Liver (tissue), 9 donors: ENCODE measurements around the gene COX5B. TPM values are rescaled to one million over a fixed set of nuclear protein-coding genes. Genes with fewer than 3 reads are reported as not detected.

Experiments used
- DNase-seq: peaks from one replicate; pipeline ENCODE4 v3.0.0-alpha.2; 2017; ENCODE audit warnings: low spot score
- H3K27ac ChIP-seq, 2 donors: one replicate each; pipeline ENCODE4 v1.7.0; 2013; ENCODE audit warnings: inconsistent platforms in 2 of 2, low read length in 2 of 2, control low read depth in 1 of 2, low read depth in 1 of 2, mild to moderate bottlenecking in 1 of 2
- H3K27me3 ChIP-seq, 4 donors: one replicate each; pipeline versions ENCODE4 v1.6.1 to v1.7.0; 2013; ENCODE audit warnings: low read length in 3 of 4, inconsistent platforms in 1 of 4, mild to moderate bottlenecking in 1 of 4, moderate library complexity in 1 of 4; ENCODE audit not compliant: control insufficient read depth in 4 of 4, insufficient read depth in 4 of 4
- H3K36me3 ChIP-seq, 4 donors: one replicate each; pipeline versions ENCODE4 v1.6.1 to v1.7.0; 2013; ENCODE audit warnings: low read length in 3 of 4, mild to moderate bottlenecking in 3 of 4, low read depth in 1 of 4, moderate library complexity in 1 of 4; ENCODE audit not compliant: control insufficient read depth in 4 of 4, insufficient read depth in 3 of 4
- H3K4me1 ChIP-seq, 4 donors: one replicate each; pipeline versions ENCODE4 v1.6.1 to v1.7.0; 2013; ENCODE audit warnings: low read length in 3 of 4, mild to moderate bottlenecking in 3 of 4, moderate library complexity in 1 of 4; ENCODE audit not compliant: control insufficient read depth in 4 of 4, insufficient read depth in 4 of 4
- H3K4me3 ChIP-seq, 3 donors: one replicate each; pipeline versions ENCODE4 v1.6.1 to v1.7.0; 2013; ENCODE audit warnings: low read length in 3 of 3, control low read depth in 1 of 3, low read depth in 1 of 3, mild to moderate bottlenecking in 1 of 3
- H3K9ac ChIP-seq, 2 donors: one replicate each; pipeline ENCODE4 v1.7.0; 2013; ENCODE audit warnings: low read length in 2 of 2, mild to moderate bottlenecking in 2 of 2, moderate library complexity in 2 of 2, control low read depth in 1 of 2, low read depth in 1 of 2
- H3K9me3 ChIP-seq, 4 donors: one replicate each; pipeline versions ENCODE4 v1.6.1 to v1.7.0; 2013; ENCODE audit warnings: low read length in 3 of 4; ENCODE audit not compliant: control insufficient read depth in 4 of 4
- EGR1 ChIP-seq, 2 donors: IDR thresholded peaks; 2 replicates each; pipeline ENCODE4 v1.6.1; 2016 to 2018; ENCODE audit warnings: antibody characterized with exemption in 2 of 2, low read depth in 2 of 2
- FOXA1 ChIP-seq: IDR thresholded peaks from 2 replicates; pipeline ENCODE4 v1.6.1; 2016; ENCODE audit warnings: antibody characterized with exemption
- FOXA2 ChIP-seq: IDR thresholded peaks from 2 replicates; pipeline ENCODE4 v1.6.1; 2016; ENCODE audit warnings: antibody characterized with exemption
- GABPA ChIP-seq, 2 donors: IDR thresholded peaks in 1 of 2; conservative IDR thresholded peaks in 1 of 2; 2 replicates each; pipeline ENCODE4 v1.6.1; 2016; ENCODE audit warnings: antibody characterized with exemption in 2 of 2, mild to moderate bottlenecking in 1 of 2, moderate library complexity in 1 of 2
- HNF4A ChIP-seq, 2 donors: conservative IDR thresholded peaks; 2 replicates each; pipeline ENCODE4 v1.6.1; 2016; ENCODE audit warnings: antibody characterized with exemption in 2 of 2, mild to moderate bottlenecking in 2 of 2
- HNF4G ChIP-seq: IDR thresholded peaks from 2 replicates; pipeline ENCODE4 v1.6.1; 2016; ENCODE audit warnings: antibody characterized with exemption
- JUND ChIP-seq, 2 donors: IDR thresholded peaks; 2 replicates each; pipeline ENCODE4 v1.6.1; 2016; ENCODE audit warnings: antibody characterized with exemption in 2 of 2
- NR2F2 ChIP-seq: IDR thresholded peaks from 2 replicates; pipeline ENCODE4 v1.6.1; 2016; ENCODE audit warnings: antibody characterized with exemption
- RAD21 ChIP-seq, 2 donors: IDR thresholded peaks; 2 replicates each; pipeline ENCODE4 v1.6.1; 2016; ENCODE audit warnings: antibody characterized with exemption in 2 of 2, mild to moderate bottlenecking in 2 of 2
- RXRA ChIP-seq, 2 donors: IDR thresholded peaks; 2 replicates each; pipeline ENCODE4 v1.6.1; 2017 to 2018; ENCODE audit warnings: antibody characterized with exemption in 2 of 2, mild to moderate bottlenecking in 1 of 2
- SP1 ChIP-seq: IDR thresholded peaks from 2 replicates; pipeline ENCODE4 v1.6.1; 2018; ENCODE audit warnings: antibody characterized with exemption, mild to moderate bottlenecking
- TAF1 ChIP-seq: conservative IDR thresholded peaks from 2 replicates; pipeline ENCODE4 v1.6.1; 2016; ENCODE audit warnings: antibody characterized with exemption, mild to moderate bottlenecking
- YY1 ChIP-seq: IDR thresholded peaks from 2 replicates; pipeline ENCODE4 v1.6.1; 2016; ENCODE audit warnings: antibody characterized with exemption, mild to moderate bottlenecking
- WGBS: extraction: QIAGEN DNeasy Blood & Tissue Kit; methylation state at CpG from one replicate; pipeline ENCODE4 v1.1.7; 2013; 5-methylcytosine and 5-hydroxymethylcytosine counted together
- polyA plus RNA-seq, 2 donors: library from polyadenylated mRNA; stranded (reverse) in 1 of 2; unstranded in 1 of 2; fragments of 200-250 nt in 1 of 2; fragments of >200 nt in 1 of 2; fragmentation: Nextera tagmentation in 1 of 2; extraction: Ambion mirVana in 1 of 2; gene quantifications; one replicate each; pipeline versions ENCODE4 v1.2.1 to v1.2.3, GENCODE V29; 2013 to 2015
- total RNA-seq, 2 donors: library from RNA; depleted of rRNA; stranded (reverse); fragments of >200 nt; gene quantifications; one replicate each; pipeline ENCODE4 v1.2.3, GENCODE V29; 2014
- TF ChIP-seq, protein P1 (sequence below): IDR thresholded peaks from 2 replicates; pipeline ENCODE4 v1.6.1; 2016; ENCODE audit warnings: antibody characterized with exemption
- TF ChIP-seq, protein P2 (sequence below): IDR thresholded peaks from 2 replicates; pipeline ENCODE4 v1.6.1; 2016; ENCODE audit warnings: antibody characterized with exemption, mild to moderate bottlenecking
- TF ChIP-seq, protein P3 (sequence below): IDR thresholded peaks from 2 replicates; pipeline ENCODE4 v1.6.1; 2016; ENCODE audit warnings: antibody characterized with exemption
- TF ChIP-seq, protein P4 (sequence below): fragments of 150-350 bp; IDR thresholded peaks from 2 replicates; pipeline ENCODE4 v1.5.1; 2017; ENCODE audit warnings: improper control_type of control experiment, low read depth, low read length; ENCODE audit not compliant: missing input control
- TF ChIP-seq, protein P5 (sequence below): IDR thresholded peaks from 2 replicates; pipeline ENCODE4 v1.6.1; 2016; ENCODE audit warnings: antibody characterized with exemption
- donor health status: healthy.
- donor health status: healthy.
- donor health status: healthy.
- donor health status: healthy.
- donor health status: healthy.

COX5B gene
- total and polyA plus RNA-seq, 4 donors: 103 to 423 (median 264) TPM

- H3K4me1 ChIP-seq: peaks cover 10 to 15% (median 13%) of the 10 kb centered on the region in 4 donors
- peak within 1 kb of the TSS; percentile 96 to 97 for H3K27ac ChIP-seq
- DNase-seq: peak; percentile 96
- TF ChIP-seq SP1 (peak; percentile 73), HNF4G (no peak), HNF4A (conservative IDR thresholded peaks at IDR 0.05) (no peak), RXRA (IDR thresholded peaks at IDR 0.05) (peak in 1 of 2 donors; percentile 16), FOXA1 (no peak), EGR1 (IDR thresholded peaks at IDR 0.05; ENCODE audit: low read depth in 2 of 2) (no peak), TAF1 (peak; percentile 69), GABPA (IDR thresholded peaks at IDR 0.05 in 1 of 2, conservative IDR thresholded peaks at IDR 0.05 in 1 of 2) (peak in 1 of 2 donors; percentile 78), YY1 (peak; percentile 86), NR2F2 (no peak), FOXA2 (no peak), JUND (IDR thresholded peaks at IDR 0.05) (peak; percentile 91 to 98), RAD21 (IDR thresholded peaks at IDR 0.05) (peak in 1 of 2 donors; percentile 42)
- TF ChIP-seq, protein P1, sequence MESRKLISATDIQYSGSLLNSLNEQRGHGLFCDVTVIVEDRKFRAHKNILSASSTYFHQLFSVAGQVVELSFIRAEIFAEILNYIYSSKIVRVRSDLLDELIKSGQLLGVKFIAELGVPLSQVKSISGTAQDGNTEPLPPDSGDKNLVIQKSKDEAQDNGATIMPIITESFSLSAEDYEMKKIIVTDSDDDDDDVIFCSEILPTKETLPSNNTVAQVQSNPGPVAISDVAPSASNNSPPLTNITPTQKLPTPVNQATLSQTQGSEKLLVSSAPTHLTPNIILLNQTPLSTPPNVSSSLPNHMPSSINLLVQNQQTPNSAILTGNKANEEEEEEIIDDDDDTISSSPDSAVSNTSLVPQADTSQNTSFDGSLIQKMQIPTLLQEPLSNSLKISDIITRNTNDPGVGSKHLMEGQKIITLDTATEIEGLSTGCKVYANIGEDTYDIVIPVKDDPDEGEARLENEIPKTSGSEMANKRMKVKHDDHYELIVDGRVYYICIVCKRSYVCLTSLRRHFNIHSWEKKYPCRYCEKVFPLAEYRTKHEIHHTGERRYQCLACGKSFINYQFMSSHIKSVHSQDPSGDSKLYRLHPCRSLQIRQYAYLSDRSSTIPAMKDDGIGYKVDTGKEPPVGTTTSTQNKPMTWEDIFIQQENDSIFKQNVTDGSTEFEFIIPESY: no peak
- TF ChIP-seq, protein P2, sequence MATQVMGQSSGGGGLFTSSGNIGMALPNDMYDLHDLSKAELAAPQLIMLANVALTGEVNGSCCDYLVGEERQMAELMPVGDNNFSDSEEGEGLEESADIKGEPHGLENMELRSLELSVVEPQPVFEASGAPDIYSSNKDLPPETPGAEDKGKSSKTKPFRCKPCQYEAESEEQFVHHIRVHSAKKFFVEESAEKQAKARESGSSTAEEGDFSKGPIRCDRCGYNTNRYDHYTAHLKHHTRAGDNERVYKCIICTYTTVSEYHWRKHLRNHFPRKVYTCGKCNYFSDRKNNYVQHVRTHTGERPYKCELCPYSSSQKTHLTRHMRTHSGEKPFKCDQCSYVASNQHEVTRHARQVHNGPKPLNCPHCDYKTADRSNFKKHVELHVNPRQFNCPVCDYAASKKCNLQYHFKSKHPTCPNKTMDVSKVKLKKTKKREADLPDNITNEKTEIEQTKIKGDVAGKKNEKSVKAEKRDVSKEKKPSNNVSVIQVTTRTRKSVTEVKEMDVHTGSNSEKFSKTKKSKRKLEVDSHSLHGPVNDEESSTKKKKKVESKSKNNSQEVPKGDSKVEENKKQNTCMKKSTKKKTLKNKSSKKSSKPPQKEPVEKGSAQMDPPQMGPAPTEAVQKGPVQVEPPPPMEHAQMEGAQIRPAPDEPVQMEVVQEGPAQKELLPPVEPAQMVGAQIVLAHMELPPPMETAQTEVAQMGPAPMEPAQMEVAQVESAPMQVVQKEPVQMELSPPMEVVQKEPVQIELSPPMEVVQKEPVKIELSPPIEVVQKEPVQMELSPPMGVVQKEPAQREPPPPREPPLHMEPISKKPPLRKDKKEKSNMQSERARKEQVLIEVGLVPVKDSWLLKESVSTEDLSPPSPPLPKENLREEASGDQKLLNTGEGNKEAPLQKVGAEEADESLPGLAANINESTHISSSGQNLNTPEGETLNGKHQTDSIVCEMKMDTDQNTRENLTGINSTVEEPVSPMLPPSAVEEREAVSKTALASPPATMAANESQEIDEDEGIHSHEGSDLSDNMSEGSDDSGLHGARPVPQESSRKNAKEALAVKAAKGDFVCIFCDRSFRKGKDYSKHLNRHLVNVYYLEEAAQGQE: peak; percentile 78
- TF ChIP-seq, protein P3, sequence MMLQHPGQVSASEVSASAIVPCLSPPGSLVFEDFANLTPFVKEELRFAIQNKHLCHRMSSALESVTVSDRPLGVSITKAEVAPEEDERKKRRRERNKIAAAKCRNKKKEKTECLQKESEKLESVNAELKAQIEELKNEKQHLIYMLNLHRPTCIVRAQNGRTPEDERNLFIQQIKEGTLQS: peak; percentile 57
- TF ChIP-seq, protein P4, sequence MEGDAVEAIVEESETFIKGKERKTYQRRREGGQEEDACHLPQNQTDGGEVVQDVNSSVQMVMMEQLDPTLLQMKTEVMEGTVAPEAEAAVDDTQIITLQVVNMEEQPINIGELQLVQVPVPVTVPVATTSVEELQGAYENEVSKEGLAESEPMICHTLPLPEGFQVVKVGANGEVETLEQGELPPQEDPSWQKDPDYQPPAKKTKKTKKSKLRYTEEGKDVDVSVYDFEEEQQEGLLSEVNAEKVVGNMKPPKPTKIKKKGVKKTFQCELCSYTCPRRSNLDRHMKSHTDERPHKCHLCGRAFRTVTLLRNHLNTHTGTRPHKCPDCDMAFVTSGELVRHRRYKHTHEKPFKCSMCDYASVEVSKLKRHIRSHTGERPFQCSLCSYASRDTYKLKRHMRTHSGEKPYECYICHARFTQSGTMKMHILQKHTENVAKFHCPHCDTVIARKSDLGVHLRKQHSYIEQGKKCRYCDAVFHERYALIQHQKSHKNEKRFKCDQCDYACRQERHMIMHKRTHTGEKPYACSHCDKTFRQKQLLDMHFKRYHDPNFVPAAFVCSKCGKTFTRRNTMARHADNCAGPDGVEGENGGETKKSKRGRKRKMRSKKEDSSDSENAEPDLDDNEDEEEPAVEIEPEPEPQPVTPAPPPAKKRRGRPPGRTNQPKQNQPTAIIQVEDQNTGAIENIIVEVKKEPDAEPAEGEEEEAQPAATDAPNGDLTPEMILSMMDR: peak; percentile 50
- TF ChIP-seq, protein P5, sequence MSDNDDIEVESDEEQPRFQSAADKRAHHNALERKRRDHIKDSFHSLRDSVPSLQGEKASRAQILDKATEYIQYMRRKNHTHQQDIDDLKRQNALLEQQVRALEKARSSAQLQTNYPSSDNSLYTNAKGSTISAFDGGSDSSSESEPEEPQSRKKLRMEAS: peak; percentile 89
- peak within 1 kb of the TSS; percentile 99 for H3K9ac ChIP-seq
- no peaks in the 10 kb centered on the region for H3K27me3 ChIP-seq
- peaks cover 0 to 9% (median 2%) of the 10 kb centered on the region in 4 donors for H3K36me3 ChIP-seq
- no peaks in the 10 kb centered on the region for H3K9me3 ChIP-seq
- under 1% methylated on average over 60 of the region's 60 CpGs for WGBS
- peak within 1 kb of the TSS; percentile 61 to 99 (median 96) for H3K4me3 ChIP-seq
Measured at GRCh38 chr2:97663962-97664635, 18.2 kb downstream of the COX5B start, which contains the start of gene ACTR1B. TSS of gene ACTR1B (minus strand) at chr2:97664044. CDS start at chr2:97663890, 154 bp downstream.
